LHCN-M2 (cell line): ENCODE results near the gene PGGT1B. TPM values are rescaled to one million over a fixed set of nuclear protein-coding genes. Genes with fewer than 3 reads are reported as not detected.
A peak's percentile ranks its signal among the peaks of the same experiment; 100 is the strongest.

Source experiments
- DNase-seq: peaks from one replicate; pipeline ENCODE4 v3.0.0-alpha.2; 2012; ENCODE audit warnings: low read depth
- polyA plus RNA-seq: library from polyadenylated mRNA; unstranded; fragments of >200 nt; gene quantifications from one replicate; pipeline ENCODE4 v1.2.1, GENCODE V29; 2012; ENCODE audit warnings: missing spikeins
- total RNA-seq: library from RNA; depleted of rRNA; stranded (reverse); fragments of >200 nt; gene quantifications from 2 replicates; pipeline ENCODE4 v1.2.3, GENCODE V29; 2014; rRNA removed

PGGT1B gene
- total RNA-seq = 9.3 and 11.0 TPM in 2 replicates
- polyA plus RNA-seq = 9.0 TPM

- peak; percentile 69 for DNase-seq
Observed at GRCh38 chr5:115262321-115263077, at the start of gene PGGT1B. Gene PGGT1B, minus strand, starts transcription at chr5:115262877. Its CDS starts 26 bp downstream, at chr5:115262851.

- peak; percentile 43 for DNase-seq
Observed at GRCh38 chr5:115309751-115310370, 47.2 kb upstream of the PGGT1B start.

DNA sequence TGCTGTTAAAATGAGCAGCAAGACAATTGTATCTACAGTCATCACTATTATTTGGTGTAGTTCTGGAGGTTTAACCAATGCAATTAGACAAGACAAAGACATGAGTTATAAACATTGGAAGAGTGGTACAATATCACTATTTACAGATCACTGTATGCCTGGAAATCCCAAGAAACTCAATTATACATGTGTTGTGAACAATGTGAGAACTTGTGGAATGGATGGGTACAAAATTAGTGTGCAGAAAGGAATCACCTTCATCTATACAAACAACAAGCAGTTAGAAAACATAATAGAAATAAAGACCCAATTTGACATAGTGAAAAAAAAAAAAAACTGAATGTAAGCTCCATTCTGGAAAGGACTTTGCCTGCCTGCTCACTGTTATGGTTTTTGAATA, 46.1 kb upstream of the PGGT1B start:
- DNase-seq = no peak

GRCh38 chr5:115306011-115306536, 43.4 kb upstream of the PGGT1B start:
- DNase-seq = no peak

GRCh38 chr5:115304496-115304895, 41.8 kb upstream of the PGGT1B start:
- DNase-seq = no peak

DNA sequence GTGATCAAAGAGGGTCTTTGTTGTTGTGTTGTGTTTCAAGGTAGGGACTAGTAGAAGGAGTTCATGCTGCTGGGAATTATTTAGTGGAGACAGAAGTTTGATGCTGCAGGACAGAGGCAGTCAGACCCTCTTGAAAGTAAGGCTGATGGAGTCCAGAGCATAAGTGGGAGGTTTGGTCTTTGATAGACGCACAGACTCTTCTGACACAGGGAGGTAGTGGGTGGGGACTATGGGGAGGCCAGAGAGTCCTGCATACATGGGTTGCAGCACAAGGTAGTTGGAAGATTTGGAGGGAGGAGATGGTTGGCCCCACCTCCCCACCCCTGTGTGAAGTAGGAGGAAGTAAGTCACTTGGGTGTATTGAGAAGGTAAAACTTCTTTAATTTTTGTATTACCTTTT, 36.1 kb upstream of the PGGT1B start:
- DNase-seq = no peak

DNA sequence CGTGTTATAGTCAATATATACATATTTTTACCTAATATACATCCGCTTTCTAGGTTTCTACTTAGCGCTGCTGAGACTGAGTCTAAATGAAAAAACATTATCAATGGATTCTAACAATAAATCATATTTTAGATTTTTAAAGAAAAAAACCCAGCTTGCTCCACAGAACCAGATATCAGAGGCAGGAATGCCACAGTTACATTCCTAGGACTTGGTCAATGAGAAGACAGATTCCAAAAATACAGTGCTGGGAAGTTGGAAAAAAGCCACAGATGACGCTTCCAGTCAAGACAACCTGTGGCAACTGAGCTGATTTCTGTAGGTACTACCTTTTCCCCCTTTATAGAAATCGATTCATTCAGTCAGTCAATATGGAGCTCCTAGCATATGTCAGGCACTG, 34.4 kb upstream of the PGGT1B start:
- DNase-seq = no peak

DNA sequence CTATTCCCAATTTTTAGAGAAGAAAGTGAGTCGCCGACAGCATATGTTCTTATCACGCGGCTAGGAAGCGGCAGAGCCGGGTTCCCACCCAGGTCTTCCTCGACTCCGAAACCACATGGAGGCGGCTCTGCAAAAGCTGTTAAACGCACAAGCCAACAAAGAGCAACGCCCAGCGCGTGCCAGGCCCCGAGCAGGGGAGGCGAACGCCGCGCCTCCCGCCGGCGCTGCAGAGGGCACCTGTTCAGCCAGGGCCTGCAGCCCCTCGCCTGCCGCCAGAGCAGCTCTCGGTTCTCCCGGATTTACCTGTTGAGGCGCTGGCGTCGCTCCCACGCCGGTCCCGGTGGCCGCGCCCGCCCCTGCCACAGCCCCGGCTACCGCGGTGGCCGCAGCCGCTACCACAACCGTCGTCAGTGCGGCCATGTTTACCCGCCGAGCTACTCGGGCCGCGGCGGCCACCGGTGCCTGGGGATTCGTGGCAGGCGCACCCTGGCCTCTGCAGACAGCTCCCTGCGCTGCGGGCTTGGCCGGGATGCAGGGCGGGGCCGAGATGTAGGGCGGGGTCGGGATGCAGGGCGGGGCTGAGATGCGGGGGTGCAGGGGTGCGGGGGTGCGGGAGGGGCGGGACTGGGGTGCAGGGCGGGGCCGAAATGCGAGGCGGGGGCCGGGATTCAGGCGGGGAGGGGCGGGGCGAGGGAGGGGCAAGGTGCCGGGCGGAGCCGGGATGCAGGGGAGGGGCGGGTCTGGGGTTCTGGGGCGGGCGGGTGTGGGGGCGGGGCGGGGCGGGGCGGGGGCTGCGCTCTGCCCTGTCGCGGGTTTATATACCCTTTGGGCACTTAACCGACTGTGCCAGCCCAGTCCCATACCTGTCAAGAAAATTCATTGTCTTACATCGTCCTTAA, 33.7 kb upstream of the PGGT1B start, which contains the start of gene CCDC112:
TSS of gene CCDC112 (minus strand) at position 531 of the 899 bp plus-strand sequence. CDS start at position 420, 111 bp downstream.
- DNase-seq = peak; percentile 68

DNA sequence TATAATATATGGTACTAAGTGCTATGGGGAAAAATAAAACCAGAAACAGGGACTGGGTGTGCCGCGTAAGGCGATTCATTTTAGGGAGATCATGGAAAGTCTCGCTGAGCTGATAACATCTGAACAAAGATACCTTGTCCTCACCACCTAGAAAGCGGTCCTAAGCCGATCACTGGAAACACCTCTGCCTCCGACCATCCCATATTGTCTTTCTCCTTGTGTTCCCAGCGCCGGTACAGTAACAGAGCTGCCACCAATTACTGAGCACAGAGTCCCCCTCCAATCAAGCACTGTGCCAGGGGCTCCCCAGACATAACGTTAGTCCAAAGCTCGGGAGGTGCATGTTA, 33.1 kb upstream of the PGGT1B start:
- no peak for DNase-seq

DNA sequence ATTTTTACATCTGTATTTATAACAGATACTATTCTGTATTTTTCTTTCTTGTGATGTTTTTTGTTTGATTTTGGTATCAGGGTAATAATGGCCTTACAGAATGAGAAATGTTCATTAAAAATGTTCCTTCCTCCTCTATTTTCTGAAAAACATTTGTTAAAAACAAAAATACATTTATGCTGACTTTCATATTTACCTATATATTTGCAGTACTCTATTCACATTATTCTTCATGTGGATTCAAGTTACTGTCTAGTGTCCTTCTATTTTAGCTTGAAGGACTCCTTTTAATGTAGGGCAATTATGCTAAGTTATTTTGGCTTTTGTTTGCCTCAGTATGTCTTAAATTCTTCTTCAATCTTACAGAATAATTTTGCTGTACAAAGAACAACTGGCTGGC, 28.7 kb upstream of the PGGT1B start:
- DNase-seq = no peak

GRCh38 chr5:115289104-115289503, 26.4 kb upstream of the PGGT1B start:
- DNase-seq = no peak

- no peak for DNase-seq
Observed at GRCh38 chr5:115284021-115284420, 21.3 kb upstream of the PGGT1B start.

DNA sequence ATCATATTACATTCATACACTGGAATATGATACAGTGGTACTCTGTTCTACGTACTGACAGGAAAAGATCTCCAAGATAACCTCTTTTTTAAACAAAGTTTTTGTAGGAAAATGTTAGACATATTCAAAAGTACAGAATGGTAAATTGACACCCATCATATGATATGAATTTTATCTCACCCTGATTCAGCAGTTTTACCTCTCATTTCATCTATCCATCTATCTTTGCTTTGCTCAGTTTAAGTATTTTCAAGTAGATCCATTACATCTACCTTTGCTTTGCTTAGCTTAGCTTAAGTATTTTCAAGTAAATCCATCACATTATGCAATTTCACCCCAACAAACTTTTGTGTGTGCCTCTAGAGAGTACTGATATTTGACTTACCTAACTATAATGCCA, 19.5 kb upstream of the PGGT1B start:
- DNase-seq = no peak

DNA sequence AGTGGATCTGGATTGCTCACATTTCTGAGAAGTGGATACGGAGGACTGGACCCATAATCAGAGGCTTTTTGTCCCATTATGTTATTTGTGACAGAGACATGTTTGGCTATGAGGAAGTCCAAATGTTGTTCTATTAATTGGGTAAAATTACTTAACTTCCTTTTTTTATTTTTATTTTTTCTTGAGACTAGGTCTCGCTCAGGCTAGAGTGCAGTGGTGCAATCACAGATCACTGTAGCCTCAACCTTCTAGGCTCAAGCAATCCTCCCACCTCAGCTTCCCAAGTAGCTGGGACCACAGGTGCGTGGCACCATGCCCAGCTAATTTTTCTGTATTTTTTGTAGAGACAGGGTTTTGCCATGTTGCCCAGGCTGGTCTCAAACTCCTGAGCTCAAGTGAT, 11.9 kb upstream of the PGGT1B start:
- no peak for DNase-seq

GRCh38 chr5:115272297-115272958, 9.8 kb upstream of the PGGT1B start:
- DNase-seq = no peak

DNA sequence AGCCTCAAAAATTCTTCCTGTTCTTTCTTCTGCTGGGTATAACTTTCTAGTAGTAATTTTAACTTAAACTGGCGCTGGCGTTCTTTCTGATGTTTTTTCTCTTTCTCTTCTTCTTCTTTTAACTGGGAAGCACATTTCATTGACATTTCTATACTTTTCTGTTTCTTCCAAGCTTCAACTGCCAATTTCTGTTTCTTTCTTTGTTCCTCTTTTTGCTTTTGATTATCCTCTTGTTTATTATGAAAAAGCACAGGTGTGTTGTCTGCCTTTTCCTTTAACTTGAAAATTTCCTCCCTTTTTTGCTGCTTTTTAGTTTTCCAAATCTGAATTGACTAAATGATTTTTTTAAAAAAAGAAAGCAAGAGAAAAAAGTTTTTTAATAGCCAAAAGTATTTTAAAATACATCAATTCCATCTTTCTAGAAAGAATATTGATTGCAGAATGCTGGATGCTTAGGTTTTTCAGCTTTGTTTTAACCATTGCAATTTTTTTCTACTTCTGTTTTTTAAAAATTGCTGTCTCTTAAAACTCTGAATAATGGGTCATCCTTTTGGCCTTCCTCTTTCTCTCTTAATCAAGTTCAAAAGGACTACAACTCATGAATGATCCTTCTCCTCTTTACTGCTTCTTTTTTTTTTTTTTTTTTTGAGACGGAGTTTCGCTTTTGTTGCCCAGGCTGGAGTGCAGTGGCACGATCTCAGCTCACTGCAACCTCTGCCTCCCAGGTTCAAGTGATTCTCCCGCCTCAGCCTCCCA, 8.8 kb upstream of the PGGT1B start:
- DNase-seq = no peak

DNA sequence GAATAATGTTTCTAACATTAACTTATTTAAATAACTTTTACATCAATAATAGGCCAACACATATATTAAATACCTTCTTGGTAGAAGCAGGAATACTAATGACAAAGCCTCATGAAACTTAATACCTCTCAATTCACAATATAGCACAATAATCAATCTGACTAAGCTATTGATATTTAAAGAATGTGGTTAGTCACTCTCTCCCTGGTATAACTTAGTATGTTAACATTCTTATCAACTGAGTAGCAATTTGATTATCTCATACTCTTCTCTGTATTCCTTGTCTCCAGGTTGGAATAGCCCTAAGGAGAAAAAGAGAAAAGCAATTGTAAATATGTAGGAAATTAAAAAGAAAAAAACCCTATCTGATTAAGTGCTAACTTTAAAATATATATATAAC, 4.9 kb upstream of the PGGT1B start:
- peak; percentile 13 for DNase-seq

GRCh38 chr5:115265220-115265619, 2.5 kb upstream of the PGGT1B start:
- DNase-seq = no peak

GRCh38 chr5:115264786-115265185, 2.1 kb upstream of the PGGT1B start:
- no peak for DNase-seq

- DNase-seq = no peak
Observed at GRCh38 chr5:115263078-115263380, 352 bp upstream of the PGGT1B start.

GRCh38 chr5:115262011-115262320, 711 bp downstream of the PGGT1B start:
- DNase-seq = peak; percentile 11
